GM12878 (cell line): ENCODE results near the gene C17orf107. TPM values are rescaled to one million over a fixed set of nuclear protein-coding genes. Genes with fewer than 3 reads are reported as not detected.
"Not testable (repeated sequence)": the region's sequence is repeated elsewhere in the genome, so short reads cannot be mapped to it uniquely, and the experiment has no call there.

Experiments
- ATAC-seq: fragments of 200-7000 bp; cut with Tn5 transposase; 3 replicates; pipeline ENCODE4 v1.9.1; 2020; ENCODE audit warnings: mild to moderate bottlenecking, moderate library complexity
- BruUV-seq: library from RNA; stranded (reverse); fragments of 400-500 nt; replicated peaks from 2 replicates; lab custom pipeline; 2021; lab: Mats Ljungman, UMichigan
- CTCF ChIA-PET: fragments of 300-600 bp; sonication (Branson Sonifier 250); formaldehyde crosslinking; extraction: SDS; loops from one replicate; lab custom pipeline; 2021; ENCODE audit warnings: inconsistent platforms; lab: Yijun Ruan, JAX
- POLR2A ChIA-PET: fragments of 350-600 bp; formaldehyde crosslinking; extraction: SDS; loops from one replicate; lab custom pipeline; 2021; ENCODE audit warnings: inconsistent platforms; lab: Charles Lee
- RAD21 ChIA-PET: fragments of 300-600 bp; sonication (Branson Sonifier 250); formaldehyde crosslinking; loops from one replicate; lab custom pipeline; 2023; ENCODE audit warnings: antibody characterized with exemption; ENCODE audit not compliant: unreplicated experiment; lab: Charles Lee
- SMC1A ChIA-PET: fragments of 300-600 bp; sonication (Branson Sonifier 250); formaldehyde crosslinking; loops from one replicate; lab custom pipeline; 2023; ENCODE audit not compliant: unreplicated experiment, uncharacterized antibody; lab: Charles Lee
- DNase-seq: peaks from one replicate; pipeline ENCODE4 v3.0.0-alpha.2; 2011; ENCODE audit warnings: low read depth, low spot score
- FAIRE-seq: peaks from 3 replicates; lab custom pipeline; 2011; peaks lifted over from hg19 to GRCh38; lab: Jason Lieb, UNC
- H2AFZ ChIP-seq: 2 replicates; pipeline ENCODE4 v1.6.0; 2011; ENCODE audit warnings: low read depth, low read length, control low read depth; ENCODE audit not compliant: control insufficient read depth
- H3K27ac ChIP-seq: 2 replicates; pipeline ENCODE4 v1.5.1; 2011; ENCODE audit warnings: control low read depth; ENCODE audit not compliant: control insufficient read depth, insufficient read depth
- H3K27me3 ChIP-seq, 2 experiments: replicated peaks in 1 of 2; 2 replicates each; pipeline versions ENCODE4 v1.6.0 to v1.6.1; 2011; ENCODE audit warnings: low read length in 1 of 2; ENCODE audit not compliant: control insufficient read depth in 2 of 2, insufficient read depth in 2 of 2
- H3K36me3 ChIP-seq, 2 experiments: 2 replicates each; pipeline ENCODE4 v1.5.1; 2011; ENCODE audit warnings: low read length in 1 of 2; ENCODE audit not compliant: control insufficient read depth in 2 of 2, insufficient read depth in 2 of 2
- H3K4me1 ChIP-seq: 2 replicates; pipeline ENCODE4 v1.6.1; 2011; ENCODE audit warnings: mild to moderate bottlenecking, low read length, moderate library complexity, mixed read lengths; ENCODE audit not compliant: control insufficient read depth, insufficient read depth
- H3K4me2 ChIP-seq: 2 replicates; pipeline ENCODE4 v1.6.0; 2011; ENCODE audit warnings: control low read depth; ENCODE audit not compliant: control insufficient read depth, insufficient read depth
- H3K4me3 ChIP-seq: fragments of 200-600 bp; sonication (generic); 2 replicates; pipeline ENCODE4 v1.5.1; 2016
- H3K79me2 ChIP-seq: 2 replicates; pipeline ENCODE4 v1.6.0; 2011; ENCODE audit warnings: low read length; ENCODE audit not compliant: control insufficient read depth, insufficient read depth
- H3K9ac ChIP-seq: 2 replicates; pipeline ENCODE4 v1.8.0; 2011; ENCODE audit warnings: low read length, control low read depth, mixed read lengths; ENCODE audit not compliant: control insufficient read depth, insufficient read depth
- H3K9me3 ChIP-seq: replicated peaks from 3 replicates; pipeline ENCODE4 v1.5.1; 2011; ENCODE audit warnings: mild to moderate bottlenecking, low read length; ENCODE audit not compliant: control insufficient read depth, insufficient read depth
- H4K20me1 ChIP-seq: 2 replicates; pipeline ENCODE4 v1.6.0; 2011; ENCODE audit not compliant: control insufficient read depth, insufficient read depth
- EED ChIP-seq: sonication (generic); IDR thresholded peaks from 2 replicates; pipeline ENCODE4 v1.6.1; 2016; ENCODE audit warnings: antibody characterized with exemption, low read depth
- JUND ChIP-seq: IDR thresholded peaks from 2 replicates; pipeline ENCODE4 v1.6.1; 2012; ENCODE audit warnings: low read depth, mild to moderate bottlenecking, low read length, improper control_type of control experiment, moderate library complexity
- NR2F1 ChIP-seq: fragments of 450-650 bp; conservative IDR thresholded peaks from 2 replicates; pipeline ENCODE4 v1.6.1; 2017; ENCODE audit warnings: mild to moderate bottlenecking
- WGBS: methylation state at CpG from one replicate; pipeline ENCODE4 v1.1.6; 2016; ENCODE audit warnings: low lambda C conversion rate; ENCODE audit not compliant: insufficient replicate concordance, insufficient coverage; ENCODE audit errors: missing lambda C conversion rate; 5-methylcytosine and 5-hydroxymethylcytosine counted together
- in situ Hi-C: fragments of 300-500 bp; cut with MboI; formaldehyde crosslinking; loops from 9 replicates; pipeline ENCODE4 v1.14.3; 2018; ENCODE audit warnings: mixed read lengths
- intact Hi-C: fragments of 100-400 bp; cut with micrococcal nuclease; formaldehyde crosslinking; loops from one replicate; pipeline ENCODE4 v1.14.2; 2022; ENCODE audit not compliant: unreplicated experiment
- polyA plus RNA-seq, 11 experiments: library from polyadenylated mRNA; depleted of rRNA in 4 of 11; unstranded in 6 of 11; stranded (reverse) in 5 of 11; fragments of >200 nt; fragmentation: Nextera tagmentation in 4 of 11; fragmentation: Illumina TruSeq in 1 of 11; extraction: Ambion mirVana in 4 of 11; extraction: Trizol in 1 of 11; gene quantifications; 1 replicate in 1 of 11; 2 replicates in 10 of 11; pipeline versions ENCODE4 v1.2.1 to v1.2.3, GENCODE V29; 2011 to 2016; ENCODE audit warnings: inconsistent platforms in 2 of 11, missing spikeins in 2 of 11, low read depth in 1 of 11
- total RNA-seq, 4 experiments: library from RNA; depleted of rRNA in 3 of 4; stranded (reverse); fragments of >200 nt in 3 of 4; fragmentation: Illumina TruSeq in 1 of 4; extraction: Trizol in 1 of 4; gene quantifications; 2 replicates each; pipeline versions ENCODE4 v1.2.1 to v1.2.3, GENCODE V29; 2013 to 2021
- TF ChIP-seq, protein P1 (sequence below): IDR thresholded peaks from 2 replicates; pipeline ENCODE4 v1.6.1; 2012; ENCODE audit warnings: mild to moderate bottlenecking, low read depth, low read length

C17orf107 gene
- total and polyA plus RNA-seq, 10 of the 15 experiments (the other 5 are each of a cell fraction or from before 2014, with no cell fraction given): 0.05 to 0.46 (median 0.11) TPM; not detected in 3

DNA sequence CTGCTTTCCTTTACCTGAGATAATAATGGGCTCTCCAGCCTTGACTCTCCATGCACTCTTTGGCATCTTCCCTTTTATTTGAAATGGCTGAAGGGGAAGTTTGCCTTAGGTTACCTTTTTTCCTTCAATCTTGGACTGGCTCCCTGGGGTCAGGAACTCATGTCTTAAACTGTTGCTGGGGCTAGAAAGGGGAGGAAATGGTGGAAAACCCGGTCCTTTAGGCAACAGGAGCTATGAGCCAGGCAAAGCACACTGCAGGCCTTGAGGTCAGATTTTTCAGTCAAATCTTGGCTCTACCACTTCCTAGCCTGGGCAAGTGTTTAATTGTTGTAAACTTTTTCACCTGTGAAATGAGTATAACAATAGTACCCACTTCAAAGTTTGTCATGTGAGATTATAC lies 36.0 kb upstream of the C17orf107 start (continued):
- no peak for TF ChIP-seq EED
- TF ChIP-seq NR2F1: no peak
- TF ChIP-seq JUND: no peak
- TF ChIP-seq, protein P1, sequence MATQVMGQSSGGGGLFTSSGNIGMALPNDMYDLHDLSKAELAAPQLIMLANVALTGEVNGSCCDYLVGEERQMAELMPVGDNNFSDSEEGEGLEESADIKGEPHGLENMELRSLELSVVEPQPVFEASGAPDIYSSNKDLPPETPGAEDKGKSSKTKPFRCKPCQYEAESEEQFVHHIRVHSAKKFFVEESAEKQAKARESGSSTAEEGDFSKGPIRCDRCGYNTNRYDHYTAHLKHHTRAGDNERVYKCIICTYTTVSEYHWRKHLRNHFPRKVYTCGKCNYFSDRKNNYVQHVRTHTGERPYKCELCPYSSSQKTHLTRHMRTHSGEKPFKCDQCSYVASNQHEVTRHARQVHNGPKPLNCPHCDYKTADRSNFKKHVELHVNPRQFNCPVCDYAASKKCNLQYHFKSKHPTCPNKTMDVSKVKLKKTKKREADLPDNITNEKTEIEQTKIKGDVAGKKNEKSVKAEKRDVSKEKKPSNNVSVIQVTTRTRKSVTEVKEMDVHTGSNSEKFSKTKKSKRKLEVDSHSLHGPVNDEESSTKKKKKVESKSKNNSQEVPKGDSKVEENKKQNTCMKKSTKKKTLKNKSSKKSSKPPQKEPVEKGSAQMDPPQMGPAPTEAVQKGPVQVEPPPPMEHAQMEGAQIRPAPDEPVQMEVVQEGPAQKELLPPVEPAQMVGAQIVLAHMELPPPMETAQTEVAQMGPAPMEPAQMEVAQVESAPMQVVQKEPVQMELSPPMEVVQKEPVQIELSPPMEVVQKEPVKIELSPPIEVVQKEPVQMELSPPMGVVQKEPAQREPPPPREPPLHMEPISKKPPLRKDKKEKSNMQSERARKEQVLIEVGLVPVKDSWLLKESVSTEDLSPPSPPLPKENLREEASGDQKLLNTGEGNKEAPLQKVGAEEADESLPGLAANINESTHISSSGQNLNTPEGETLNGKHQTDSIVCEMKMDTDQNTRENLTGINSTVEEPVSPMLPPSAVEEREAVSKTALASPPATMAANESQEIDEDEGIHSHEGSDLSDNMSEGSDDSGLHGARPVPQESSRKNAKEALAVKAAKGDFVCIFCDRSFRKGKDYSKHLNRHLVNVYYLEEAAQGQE: no peak

DNA sequence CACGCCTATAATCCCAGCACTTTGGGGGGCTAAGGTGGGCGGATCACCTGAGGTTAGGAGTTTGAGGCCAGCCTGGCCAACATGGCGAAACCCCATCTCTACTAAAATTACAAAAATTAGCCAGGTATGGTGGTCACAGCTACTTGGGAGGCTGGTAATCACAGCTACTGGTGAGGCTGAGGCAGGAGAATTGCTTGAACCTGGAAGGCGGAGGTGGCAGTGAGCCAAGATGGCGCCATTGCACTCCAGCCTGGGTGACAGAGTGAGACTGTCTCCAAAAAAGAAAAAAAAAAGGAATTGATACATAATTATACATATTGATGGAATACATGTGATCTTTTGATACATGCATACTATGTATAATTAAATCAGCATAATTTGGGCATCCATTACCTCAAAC lies 31.8 kb upstream of the C17orf107 start:
- H3K4me2 ChIP-seq, FAIRE-seq, H3K27me3 ChIP-seq, H4K20me1 ChIP-seq, DNase-seq, H3K4me1 ChIP-seq, H3K79me2 ChIP-seq, in situ Hi-C loops, H3K27ac ChIP-seq, ATAC-seq, H3K36me3 ChIP-seq, H2AFZ ChIP-seq, intact Hi-C loops, H3K9ac ChIP-seq, H3K4me3 ChIP-seq, SMC1A ChIA-PET, H3K9me3 ChIP-seq, BruUV-seq: not testable (repeated sequence)
- ChIA-PET POLR2A (interaction anchor here (0.6 kb wide), 1 partner anchor 17 kb away, joined by 5 read pairs; no protein-coding TSS in a partner anchor), CTCF (interaction anchor here (1.0 kb wide), 1 partner anchor 9 kb away, joined by 3 read pairs; no protein-coding TSS in a partner anchor), RAD21 (interaction anchor here (0.6 to 1.2 kb wide), 3 partner anchors 16 to 157 kb away, joined by 3 to 4 read pairs (median 3); partner anchors contain the start of gene ARRB2)
- 98% methylated on average over 5 of the region's 5 CpGs for WGBS

DNA sequence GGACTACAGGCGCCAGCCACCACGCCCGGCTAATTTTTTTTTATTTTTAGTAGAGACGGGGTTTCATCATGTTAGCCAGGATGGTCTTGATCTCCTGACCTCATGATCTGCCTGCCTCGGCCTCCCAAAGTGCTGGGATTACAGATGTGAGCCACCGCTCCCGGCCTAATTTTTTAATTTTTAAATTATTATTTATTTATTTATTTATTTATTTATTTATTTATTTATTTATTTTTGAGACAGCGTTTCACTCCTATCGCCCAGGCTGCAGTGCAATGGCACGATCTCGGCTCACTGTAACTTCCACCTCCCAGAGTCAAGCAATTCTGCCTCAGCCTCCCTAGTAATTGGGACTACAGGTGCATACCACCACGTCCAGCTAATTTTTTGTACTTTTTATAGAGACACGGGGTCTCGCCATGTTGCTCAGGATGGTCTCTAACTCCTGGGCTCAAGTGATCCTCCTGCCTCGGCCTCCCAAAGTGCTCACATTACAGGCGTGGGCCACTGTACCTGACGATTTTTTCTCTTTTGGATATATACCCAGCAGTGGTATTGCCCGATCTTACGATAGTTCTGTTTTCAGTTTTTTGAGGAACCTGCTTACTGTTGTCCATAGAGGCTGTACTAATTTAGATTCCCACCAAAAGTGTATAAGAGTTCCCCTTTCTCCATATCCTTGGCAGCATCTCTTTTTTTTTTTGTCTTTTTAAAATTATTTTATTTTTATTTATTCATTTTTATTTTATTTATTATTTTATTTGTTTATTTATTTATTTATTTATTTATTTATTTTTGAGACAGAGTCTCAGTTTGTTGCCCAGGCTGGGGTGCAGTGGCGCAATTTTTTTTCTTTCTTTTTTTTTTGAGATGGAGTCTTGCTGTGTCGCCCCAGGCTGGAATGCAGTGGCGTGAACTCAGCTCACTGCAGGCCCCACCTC lies 30.0 kb upstream of the C17orf107 start:
- intact Hi-C loops, POLR2A ChIA-PET, RAD21 ChIA-PET, in situ Hi-C loops, H2AFZ ChIP-seq, H3K36me3 ChIP-seq, H3K4me2 ChIP-seq, BruUV-seq, H3K9ac ChIP-seq, FAIRE-seq, H3K4me1 ChIP-seq, H3K27me3 ChIP-seq, DNase-seq, ATAC-seq, H4K20me1 ChIP-seq, H3K27ac ChIP-seq, H3K4me3 ChIP-seq, H3K9me3 ChIP-seq, H3K79me2 ChIP-seq: not testable (repeated sequence)
- WGBS: 97% methylated on average over 21 of the region's 22 CpGs
- ChIA-PET SMC1A (interaction anchor here (0.6 kb wide), 1 partner anchor 11 kb away, joined by 3 read pairs; no protein-coding TSS in a partner anchor), CTCF (interaction anchor here (0.6 kb wide), 1 partner anchor 9 kb away, joined by 4 read pairs; no protein-coding TSS in a partner anchor)
